ENCODE data around the gene EXO1.

EXO1 gene

GRCh38 chr1:241916196-241916595 is 68.2 kb downstream of the EXO1 start:
- no peak for TF ChIP-seq CTCF (IDR thresholded peaks at IDR 0.05; ENCODE audit: low read depth, low read length)
- Histone ChIP-seq H3K27ac (no peak overlapping the region), H3K4me3 (ENCODE audit: low read depth, low read length) (no peak overlapping the region), H3K9me3 (ENCODE audit: severe bottlenecking) (no peaks in the 10 kb centered on the region), H3K36me3 (no peaks in the 10 kb centered on the region), H3K27me3 (ENCODE audit: insufficient read depth, low read depth, severe bottlenecking) (no peaks in the 10 kb centered on the region)
- no peak for DNase-seq

- no peaks in the 10 kb centered on the region for H3K27me3 ChIP-seq (ENCODE audit: insufficient read depth, low read depth, severe bottlenecking)
- no peak for TF ChIP-seq CTCF (IDR thresholded peaks at IDR 0.05; ENCODE audit: low read depth, low read length)
- no peak overlapping the region for H3K27ac ChIP-seq
- H3K36me3 ChIP-seq = no peaks in the 10 kb centered on the region
- no peak for DNase-seq
- no peak overlapping the region for H3K4me3 ChIP-seq (ENCODE audit: low read depth, low read length)
- H3K9me3 ChIP-seq (ENCODE audit: severe bottlenecking) = no peaks in the 10 kb centered on the region
These were observed 69.5 kb downstream of the EXO1 start for GRCh38 chr1:241917487-241917886.

GRCh38 chr1:241918879-241919278 is 70.9 kb downstream of the EXO1 start:
- Histone ChIP-seq H3K27ac (no peak overlapping the region), H3K27me3 (ENCODE audit: insufficient read depth, low read depth, severe bottlenecking) (no peaks in the 10 kb centered on the region), H3K4me3 (ENCODE audit: low read depth, low read length) (no peak overlapping the region), H3K36me3 (no peaks in the 10 kb centered on the region), H3K9me3 (ENCODE audit: severe bottlenecking) (no peaks in the 10 kb centered on the region)
- no peak for DNase-seq
- no peak for TF ChIP-seq CTCF (IDR thresholded peaks at IDR 0.05; ENCODE audit: low read depth, low read length)

GRCh38 chr1:241924080-241924808 is 76.2 kb downstream of the EXO1 start:
- TF ChIP-seq CTCF (IDR thresholded peaks at IDR 0.05; ENCODE audit: low read depth, low read length) = no peak
- Histone ChIP-seq H3K36me3 (no peaks in the 10 kb centered on the region), H3K4me3 (ENCODE audit: low read depth, low read length) (no peak overlapping the region), H3K27me3 (ENCODE audit: insufficient read depth, low read depth, severe bottlenecking) (no peaks in the 10 kb centered on the region), H3K9me3 (ENCODE audit: severe bottlenecking) (no peaks in the 10 kb centered on the region), H3K27ac (no peak overlapping the region)
- DNase-seq = no peak

- Histone ChIP-seq H3K27me3 (ENCODE audit: insufficient read depth, low read depth, severe bottlenecking) (no peaks in the 10 kb centered on the region), H3K9me3 (ENCODE audit: severe bottlenecking) (no peaks in the 10 kb centered on the region)
- DNase-seq = no peak
These were observed 78.1 kb downstream of the EXO1 start for GRCh38 chr1:241926141-241926540.

More at GRCh38 chr1:241926141-241926540, 78.1 kb downstream of the EXO1 start:
- H3K36me3 ChIP-seq = no peaks in the 10 kb centered on the region
- no peak overlapping the region for H3K4me3 ChIP-seq (ENCODE audit: low read depth, low read length)
- no peak for TF ChIP-seq CTCF (IDR thresholded peaks at IDR 0.05; ENCODE audit: low read depth, low read length)
- no peak overlapping the region for H3K27ac ChIP-seq

Data from WERI-Rb-1 (cell line).